GM18526 (cell line): ENCODE measurements around the gene ERG28.

ENCODE experiments used
- POLR2A ChIP-seq: IDR thresholded peaks from 3 replicates; pipeline ENCODE4 v1.6.1; 2011; ENCODE audit not compliant: insufficient read length; ENCODE audit errors: extremely low read depth

Gene ERG28

GRCh38 chr14:75660630-75661498 lies at the start of gene ERG28, which contains the start of gene TTLL5:
Gene ERG28 (minus strand): TSS chr14:75660876. CDS start chr14:75657502, 3,374 bp downstream.
Gene TTLL5 (plus strand): TSS chr14:75661246. CDS start chr14:75663150, 1,904 bp downstream.
- TF ChIP-seq POLR2A, result peak; percentile 77

DNA sequence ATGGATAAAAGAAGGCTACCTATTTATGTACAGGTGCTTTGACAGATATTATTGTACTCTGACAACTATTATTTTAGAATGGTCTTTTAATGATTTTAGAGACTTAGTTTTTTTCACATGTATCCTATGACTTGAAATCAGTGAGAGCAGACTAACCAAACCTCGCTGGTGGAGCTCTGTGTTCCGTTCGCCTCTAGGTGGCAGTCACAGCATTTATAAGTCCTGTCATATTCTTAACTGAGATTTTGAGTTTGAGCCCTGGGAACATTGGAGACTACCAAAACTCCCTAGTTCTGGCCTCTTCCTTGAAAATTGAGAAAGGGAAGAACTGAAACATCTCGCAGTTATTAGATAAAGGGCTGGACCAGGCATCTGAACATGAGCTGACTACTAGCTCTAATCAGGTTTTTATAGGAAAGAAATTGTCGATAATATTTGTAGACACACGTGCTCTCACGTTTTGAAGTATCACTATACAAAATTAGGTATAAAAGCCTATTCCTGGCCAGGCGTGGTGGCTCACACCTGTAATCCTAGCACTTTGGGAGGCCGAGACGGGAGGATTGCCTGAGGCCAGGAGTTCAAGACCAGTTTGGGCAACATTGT lies 48.6 kb upstream of the ERG28 start:
- TF ChIP-seq POLR2A, result no peak

DNA sequence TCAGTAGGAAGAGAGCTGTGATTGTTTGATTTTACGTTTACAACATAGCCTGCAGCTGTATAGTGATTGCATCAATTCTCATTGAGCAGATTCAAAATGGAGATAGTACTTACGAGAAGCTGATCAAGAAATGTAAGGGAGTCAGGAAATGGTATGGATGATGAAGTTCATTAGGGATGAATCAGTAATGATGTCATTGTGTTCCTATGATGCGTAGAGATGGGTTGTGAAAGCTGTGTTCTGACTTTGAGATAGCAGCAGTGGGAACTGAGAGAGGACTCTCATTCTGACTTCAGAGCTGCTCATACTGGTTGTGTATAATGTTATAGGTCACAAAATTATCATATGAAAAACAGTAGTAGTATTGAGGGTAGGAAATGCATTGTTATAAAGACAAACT lies 44.3 kb upstream of the ERG28 start:
- TF ChIP-seq POLR2A, result no peak

GRCh38 chr14:75703467-75703866 lies 42.8 kb upstream of the ERG28 start:
- no peak for TF ChIP-seq POLR2A

DNA sequence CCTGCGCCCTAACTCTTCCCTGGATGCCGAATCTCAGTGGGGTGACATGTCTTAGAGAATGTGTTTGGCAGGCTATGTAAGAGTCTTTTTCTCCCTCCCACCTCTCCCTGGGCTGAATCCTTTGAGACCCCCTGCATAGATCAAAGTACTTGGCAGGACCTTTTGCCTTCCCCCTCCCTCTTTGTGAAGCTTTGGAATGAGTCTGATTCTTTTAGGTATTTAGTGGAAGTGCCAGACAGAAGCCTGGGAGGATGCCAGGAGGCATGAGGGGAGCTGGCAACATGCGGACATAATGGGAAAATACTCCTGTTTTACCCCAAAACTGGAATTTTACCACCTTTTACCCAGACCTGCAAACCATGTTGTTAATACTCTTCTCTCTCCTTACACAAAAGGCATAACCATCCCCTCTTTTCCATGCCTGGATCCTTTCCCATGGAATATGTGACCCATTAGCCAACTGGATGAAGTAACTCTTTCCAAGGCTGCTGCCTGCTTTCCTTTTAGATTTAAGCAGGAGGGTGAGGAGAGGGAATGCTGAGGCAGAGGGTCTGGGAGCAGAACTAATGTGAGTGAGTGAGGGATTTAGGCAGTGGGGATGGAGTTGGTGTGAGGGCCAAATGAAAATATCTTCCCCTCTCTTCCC lies 42.1 kb upstream of the ERG28 start:
- TF ChIP-seq POLR2A, result no peak

- no peak for TF ChIP-seq POLR2A
Measured at GRCh38 chr14:75702122-75702521, 41.4 kb upstream of the ERG28 start.

GRCh38 chr14:75700295-75700694 lies 39.6 kb upstream of the ERG28 start:
- TF ChIP-seq POLR2A, result no peak

DNA sequence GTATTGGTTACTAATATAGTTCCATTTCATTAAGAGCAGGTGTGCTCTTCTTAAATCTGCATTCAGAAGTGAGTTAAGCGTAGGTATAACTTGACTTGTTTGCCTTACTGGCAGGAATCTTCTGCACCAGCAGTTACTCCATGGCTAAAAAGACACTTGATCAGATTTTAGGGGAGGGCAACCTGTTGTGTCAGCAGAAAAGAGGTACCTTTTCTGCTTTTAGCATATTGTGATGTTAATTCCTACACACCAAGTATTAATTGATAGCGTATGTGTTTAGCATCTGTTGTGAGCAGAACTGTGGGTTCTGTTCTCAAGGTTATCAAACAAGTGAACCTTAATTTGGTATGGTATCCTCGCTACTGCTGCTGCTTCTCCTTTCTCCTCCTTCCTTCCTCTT lies 38.7 kb upstream of the ERG28 start:
- TF ChIP-seq POLR2A, result no peak

GRCh38 chr14:75697918-75698317 lies 37.2 kb upstream of the ERG28 start:
- no peak for TF ChIP-seq POLR2A

- no peak for TF ChIP-seq POLR2A
Measured at GRCh38 chr14:75697386-75697785, 36.7 kb upstream of the ERG28 start.

DNA sequence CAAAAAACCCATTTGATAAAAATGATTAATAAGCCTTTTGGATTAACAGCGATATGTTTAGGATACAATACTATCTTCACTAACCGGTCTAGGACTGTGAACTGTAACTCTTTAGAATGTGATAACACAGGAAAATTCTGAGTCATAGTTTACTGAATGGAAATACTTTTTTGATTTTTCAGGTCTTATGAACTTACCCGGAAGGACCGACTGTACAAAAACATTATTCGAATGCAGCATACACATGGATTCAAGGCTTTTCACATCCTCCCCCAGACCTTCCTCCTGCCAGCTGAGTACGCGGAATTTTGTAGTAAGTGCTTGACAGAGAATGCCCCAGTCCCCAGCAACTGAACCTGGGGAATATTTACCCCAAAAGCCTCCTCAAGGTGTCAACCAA lies 29.3 kb upstream of the ERG28 start:
- no peak for TF ChIP-seq POLR2A

- TF ChIP-seq POLR2A, result no peak
Measured at GRCh38 chr14:75689012-75689411, 28.3 kb upstream of the ERG28 start.

DNA sequence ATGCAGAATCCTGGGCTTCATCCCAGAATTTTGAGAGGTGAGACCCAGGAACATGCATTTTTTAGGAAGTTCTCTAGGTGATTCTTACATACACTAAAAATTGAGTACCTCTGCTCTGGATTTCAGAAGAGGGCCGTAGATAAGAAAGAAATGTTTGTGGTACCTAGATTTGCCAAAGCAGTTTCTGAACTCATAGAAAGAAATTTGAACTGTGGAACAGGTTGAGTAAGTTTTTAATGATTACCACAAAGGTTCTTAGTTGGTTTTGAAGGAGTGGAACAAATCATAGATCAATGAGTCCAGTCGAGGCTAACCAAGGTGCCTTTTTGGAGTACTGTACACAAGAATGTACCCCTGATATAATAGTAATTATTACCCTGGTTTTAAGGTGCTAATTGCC lies 25.2 kb upstream of the ERG28 start:
- no peak for TF ChIP-seq POLR2A

- TF ChIP-seq POLR2A, result no peak
Measured at GRCh38 chr14:75675265-75675960, 14.7 kb upstream of the ERG28 start.

GRCh38 chr14:75673345-75674035 lies 12.8 kb upstream of the ERG28 start:
- no peak for TF ChIP-seq POLR2A

- no peak for TF ChIP-seq POLR2A
Measured at GRCh38 chr14:75672605-75673192, 12.0 kb upstream of the ERG28 start.
